Measurements from ENCODE around the gene VCL.
"Not testable (repeated sequence)": the region's sequence is repeated elsewhere in the genome, so short reads cannot be mapped to it uniquely, and the experiment has no call there.

The VCL gene

DNA sequence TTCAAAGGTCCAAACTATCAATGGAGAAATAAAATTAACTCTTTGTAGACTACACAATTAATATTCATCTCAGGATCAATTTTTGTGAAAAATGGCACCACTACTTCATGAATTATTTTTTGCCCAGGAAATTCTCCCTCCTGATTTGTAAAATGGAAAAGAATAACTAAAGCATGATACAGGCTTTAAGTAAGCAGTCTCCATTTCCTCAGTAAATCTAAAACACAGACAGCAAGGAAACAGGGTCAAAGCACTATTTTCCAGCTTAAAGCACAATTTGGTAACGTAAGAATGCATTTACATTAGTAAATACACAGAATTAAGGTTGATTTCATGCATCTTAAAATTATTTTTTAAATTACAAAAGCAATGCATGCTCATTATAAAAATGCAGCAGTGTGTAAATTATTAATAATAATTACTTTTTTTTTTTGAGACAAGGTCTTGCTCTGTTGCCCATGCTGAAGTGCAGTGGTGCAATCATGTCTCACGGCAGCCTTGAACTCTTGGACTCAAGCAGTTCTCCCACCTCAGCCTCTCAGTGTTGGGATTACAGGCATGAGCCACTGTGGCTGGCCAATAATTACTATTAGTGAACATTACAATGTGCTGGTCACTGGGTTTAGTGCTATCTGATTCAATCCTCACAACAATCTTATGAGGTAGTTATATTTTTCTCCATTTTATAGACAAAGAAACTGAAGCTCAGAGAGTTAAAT is 26.1 kb upstream of the VCL start:
- no peak for DNase-seq (ENCODE audit: low read depth)

- DNase-seq (ENCODE audit: low read depth): no peak
Observed at GRCh38 chr10:73973427-73973826, 24.5 kb upstream of the VCL start.

- no peak for DNase-seq (ENCODE audit: low read depth)
Observed at GRCh38 chr10:73974309-73974946, 23.5 kb upstream of the VCL start.

DNA sequence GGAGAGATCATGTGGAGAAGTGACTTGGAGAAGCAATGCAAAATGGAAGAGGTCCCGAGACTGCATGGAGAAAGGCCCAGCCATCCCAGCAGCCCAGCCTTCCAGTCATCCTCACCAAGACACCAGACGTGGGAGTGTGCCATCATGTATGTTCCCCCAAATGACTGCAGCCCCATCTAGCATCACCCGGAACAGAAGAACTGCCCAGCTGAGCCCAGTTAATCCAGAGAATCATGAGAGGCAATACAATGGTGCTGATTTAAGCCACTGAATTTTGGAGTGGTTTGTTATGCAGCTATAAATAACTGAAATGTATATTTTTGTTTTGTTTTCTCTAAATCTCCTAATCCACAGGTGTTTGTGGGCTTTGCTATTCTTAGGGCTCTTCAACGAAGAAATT is 22.5 kb upstream of the VCL start:
- DNase-seq (ENCODE audit: low read depth): no peak

DNA sequence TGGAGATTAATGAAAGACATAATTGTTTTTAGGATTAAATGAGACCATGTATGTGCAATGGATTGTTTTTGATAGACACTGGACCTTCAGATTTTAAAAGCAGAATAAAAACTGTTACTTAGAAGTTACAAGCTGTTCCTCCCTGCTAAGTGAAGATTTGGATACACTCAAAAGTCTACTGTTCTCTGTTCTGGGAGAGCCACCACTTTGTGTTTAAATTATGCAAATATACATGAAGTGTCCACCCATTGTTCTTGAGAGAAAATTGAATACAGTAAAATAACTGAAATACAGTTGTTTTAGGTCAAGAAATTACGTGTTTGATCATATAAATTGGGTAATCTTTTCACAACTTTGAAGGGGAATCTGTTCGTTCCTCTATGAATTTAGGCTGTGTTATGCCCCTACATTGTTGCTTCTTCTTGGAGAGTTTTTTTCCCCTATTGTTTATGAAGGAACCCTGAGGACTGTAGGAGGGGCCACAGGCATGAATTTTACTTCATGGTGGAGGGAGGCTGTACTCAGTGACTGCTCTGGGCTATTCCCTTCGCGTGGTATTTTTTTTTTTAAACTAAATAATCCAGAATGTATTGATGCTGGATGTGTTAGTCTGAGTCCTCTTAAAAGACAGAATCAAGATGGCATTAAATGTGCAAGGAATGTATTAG is 18.6 kb upstream of the VCL start:
- no peak for DNase-seq (ENCODE audit: low read depth)

GRCh38 chr10:73979809-73980433 is 18.0 kb upstream of the VCL start:
- no peak for DNase-seq (ENCODE audit: low read depth)

GRCh38 chr10:73981812-73982211 is 16.1 kb upstream of the VCL start:
- DNase-seq (ENCODE audit: low read depth): no peak

DNA sequence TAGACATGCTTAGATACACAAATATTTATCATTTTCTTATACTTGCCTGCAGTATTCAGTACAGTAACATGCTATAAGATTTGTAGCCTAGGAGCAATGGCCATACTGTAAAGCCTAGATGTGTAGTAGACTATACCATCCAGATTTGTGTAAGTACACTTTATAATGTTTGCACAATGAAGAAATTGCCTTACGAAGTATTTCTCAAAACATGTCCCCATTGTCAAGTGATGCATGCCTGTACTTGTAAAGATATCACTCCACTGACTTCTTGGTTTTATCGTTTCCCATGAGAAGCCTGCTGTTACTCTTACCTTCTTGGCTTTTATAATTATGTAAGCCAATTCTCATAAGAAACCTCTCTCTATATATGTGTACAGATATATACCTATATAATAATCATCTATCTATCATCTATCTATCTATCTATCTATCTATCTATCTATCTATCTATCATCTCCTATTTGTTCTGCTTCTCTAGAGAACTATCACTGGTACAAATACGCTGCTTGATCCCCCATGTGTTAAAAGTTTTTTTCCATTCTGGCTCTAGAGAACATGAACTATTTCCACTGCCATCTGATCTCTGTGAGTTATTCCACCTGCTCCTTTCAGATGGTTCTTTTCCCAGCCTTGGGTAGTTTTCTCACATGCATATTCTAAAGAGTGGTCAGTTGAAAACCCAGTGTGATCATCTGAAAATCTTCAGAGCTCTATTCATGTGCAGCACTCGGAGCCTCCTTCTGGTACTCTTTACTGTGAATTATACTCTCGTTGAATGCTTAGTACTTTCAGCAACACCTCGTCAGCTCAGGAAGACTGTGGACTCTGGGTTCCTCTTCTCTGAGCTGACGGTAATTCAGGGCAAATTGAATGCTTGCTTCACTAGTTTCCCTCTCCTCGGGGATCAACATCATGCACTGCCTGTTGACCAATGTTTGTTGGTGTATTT is 14.5 kb upstream of the VCL start:
- no peak for DNase-seq (ENCODE audit: low read depth)

DNA sequence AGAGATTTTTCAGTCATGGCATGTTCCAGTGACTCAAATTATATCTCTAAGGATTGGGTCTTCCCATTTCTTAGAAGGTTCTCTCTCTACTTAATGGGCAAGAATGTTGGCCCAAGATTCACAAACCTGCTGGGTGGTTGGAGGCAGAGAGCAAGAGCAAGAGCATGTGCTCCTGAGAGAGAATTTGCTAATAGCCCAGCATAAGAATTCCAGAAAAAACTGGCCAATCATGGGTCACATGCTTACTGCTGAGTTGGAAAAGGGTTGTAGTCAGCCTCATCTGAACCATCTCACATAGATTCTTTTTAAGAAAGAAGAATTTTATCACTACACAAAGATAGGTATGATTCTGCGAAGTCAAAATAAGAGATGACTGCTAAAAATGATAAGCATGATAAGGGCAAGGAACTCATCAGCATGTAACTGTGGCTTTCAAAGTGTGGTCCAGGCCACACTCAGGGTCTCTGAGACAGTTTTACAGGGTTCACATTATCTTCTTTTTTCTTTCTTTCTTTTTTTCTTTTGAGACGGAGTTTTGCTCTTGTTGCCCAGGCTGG is 8.2 kb upstream of the VCL start:
- DNase-seq (ENCODE audit: low read depth): no peak

GRCh38 chr10:73991203-73991883 is 6.6 kb upstream of the VCL start:
- DNase-seq (ENCODE audit: low read depth): no peak

- DNase-seq (ENCODE audit: low read depth): peak; percentile 54
Observed at GRCh38 chr10:73991884-73992245, 6.1 kb upstream of the VCL start.

GRCh38 chr10:73992899-73993788 is 4.8 kb upstream of the VCL start:
- no peak for DNase-seq (ENCODE audit: low read depth)

DNA sequence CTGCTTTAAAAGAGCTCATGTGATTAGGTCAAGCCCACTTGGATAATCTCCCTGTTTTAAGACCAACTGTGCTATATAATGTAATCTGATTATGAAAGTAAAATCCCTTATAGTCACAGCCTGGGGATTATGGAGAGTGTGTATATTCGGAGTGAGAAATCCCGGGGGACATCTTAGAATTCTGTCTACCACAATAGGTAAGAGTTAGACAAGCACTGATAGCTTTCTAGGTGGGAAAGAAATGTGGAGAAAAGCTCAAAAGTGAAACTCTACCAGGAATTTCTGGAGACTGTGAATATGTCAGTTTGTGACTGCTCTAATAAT is 2.9 kb upstream of the VCL start:
- DNase-seq (ENCODE audit: low read depth): no peak

DNA sequence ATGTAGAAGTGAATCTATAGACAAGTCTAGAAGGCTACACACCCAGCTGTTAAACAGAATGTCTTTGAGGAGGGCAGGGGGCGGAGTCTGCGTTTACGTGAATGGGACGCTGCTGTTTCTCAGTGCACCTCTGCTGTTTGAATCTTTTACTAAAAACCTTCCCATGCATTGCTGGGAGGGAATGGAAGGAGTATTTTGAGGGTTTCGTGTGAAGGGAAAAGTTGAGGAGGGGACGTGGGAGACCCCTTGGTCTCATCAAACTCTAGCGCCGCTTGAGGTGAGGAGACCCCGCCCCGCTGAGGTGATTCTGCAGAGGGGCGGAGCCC is 492 bp upstream of the VCL start:
- DNase-seq (ENCODE audit: low read depth): no peak

DNA sequence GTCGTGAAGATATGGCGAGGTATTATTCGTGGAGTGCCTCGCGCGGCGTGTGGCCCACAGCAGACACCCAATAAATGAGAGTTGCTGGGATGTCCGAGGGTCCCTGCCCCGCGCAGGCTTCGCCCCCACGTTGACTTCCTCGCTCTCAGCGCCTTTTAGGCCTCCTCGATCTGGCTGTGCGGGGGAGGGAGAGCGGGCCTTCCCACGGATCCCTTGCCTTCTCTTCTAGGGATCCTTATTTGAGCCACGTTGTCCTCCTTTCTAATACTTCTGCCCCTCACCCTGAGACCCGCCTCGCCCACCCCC is 660 bp downstream of the VCL start:
- no peak for DNase-seq (ENCODE audit: low read depth)

DNA sequence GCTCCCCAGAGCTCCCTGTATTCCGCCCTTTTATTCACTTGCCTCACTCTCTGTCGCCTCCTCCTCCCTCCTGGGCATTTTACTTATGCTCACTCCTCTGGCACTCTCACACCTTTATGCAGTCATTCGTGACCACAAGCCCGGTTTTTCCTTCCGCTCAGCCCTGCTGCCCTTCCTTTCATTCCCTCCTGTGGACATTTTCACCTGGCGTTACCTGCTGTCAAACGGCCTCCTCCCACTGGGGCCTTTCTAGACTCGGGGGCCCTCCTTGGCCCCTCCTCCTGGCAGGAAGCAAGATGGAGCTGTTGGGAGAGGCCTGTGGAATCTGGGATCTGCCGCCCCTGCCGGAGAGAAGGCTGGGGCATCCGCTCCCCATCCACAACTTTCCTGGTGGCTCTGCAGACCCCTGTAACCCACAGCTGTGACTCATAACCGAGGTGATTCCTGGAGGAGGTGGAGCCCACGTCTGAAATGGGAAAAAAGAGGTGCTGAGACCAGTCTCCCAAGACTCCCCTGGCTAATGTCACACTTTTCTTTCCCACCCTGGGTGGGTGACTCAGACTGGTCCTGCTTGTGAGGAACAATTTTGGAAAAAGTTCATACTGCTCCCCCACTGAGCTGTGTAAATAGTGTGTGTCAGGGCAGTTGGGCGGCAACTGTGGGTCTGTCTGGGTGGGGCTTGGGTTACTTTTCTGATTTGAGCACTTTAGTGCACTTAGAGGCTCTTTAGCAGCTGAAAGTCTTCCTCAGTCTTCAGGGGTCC is 1.2 kb downstream of the VCL start:
- no peak for DNase-seq (ENCODE audit: low read depth)

DNA sequence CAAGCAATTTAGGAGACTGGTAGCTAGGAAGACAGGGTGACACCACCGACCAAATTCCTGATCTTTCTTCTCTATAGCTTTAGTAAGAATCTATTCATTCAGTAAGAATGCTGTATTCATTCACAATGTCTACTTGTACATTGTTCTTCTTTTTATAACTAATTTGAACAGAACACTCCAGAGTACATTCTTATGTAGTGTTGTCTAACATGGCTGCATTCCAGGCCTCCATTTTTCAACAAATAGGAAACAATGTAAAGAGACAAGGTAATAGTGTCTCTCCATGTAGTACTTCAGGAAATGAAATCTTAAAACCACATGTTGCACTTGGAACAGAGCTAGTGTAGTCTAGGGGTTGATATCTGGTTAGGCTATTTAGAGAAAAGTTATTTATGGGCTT is 1.8 kb downstream of the VCL start:
- no peak for DNase-seq (ENCODE audit: low read depth)

DNA sequence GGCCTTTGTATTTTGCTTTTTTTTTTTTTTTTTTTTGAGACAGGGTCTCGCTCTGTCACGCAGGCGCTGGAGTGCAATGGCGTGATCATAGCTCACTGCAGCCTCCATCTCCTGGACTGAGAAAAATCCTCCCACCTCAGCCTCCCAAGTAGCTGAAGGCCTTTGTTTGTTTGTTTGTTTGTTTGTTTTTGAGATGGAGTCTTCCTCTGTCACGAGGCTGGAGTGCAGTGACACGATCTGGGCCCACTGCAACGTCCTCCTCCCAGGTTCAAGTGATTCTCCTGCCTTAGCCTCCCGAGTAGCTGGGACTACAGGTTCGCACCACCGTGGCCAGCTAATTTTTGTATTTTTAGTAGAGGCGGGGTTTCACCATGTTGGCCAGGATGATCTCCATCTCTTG is 2.3 kb downstream of the VCL start:
- DNase-seq (ENCODE audit: low read depth): not testable (repeated sequence)

- no peak for DNase-seq (ENCODE audit: low read depth)
Observed at GRCh38 chr10:74000892-74001669, 3.2 kb downstream of the VCL start.

Measured in stimulated activated CD8-positive, alpha-beta memory T cell treated with anti-CD3 and anti-CD28 coated beads, Interleukin-4, amount 100 ng/mL, for 24 hours (primary cell).